Measurements from ENCODE around the gene CACUL1.

DNA sequence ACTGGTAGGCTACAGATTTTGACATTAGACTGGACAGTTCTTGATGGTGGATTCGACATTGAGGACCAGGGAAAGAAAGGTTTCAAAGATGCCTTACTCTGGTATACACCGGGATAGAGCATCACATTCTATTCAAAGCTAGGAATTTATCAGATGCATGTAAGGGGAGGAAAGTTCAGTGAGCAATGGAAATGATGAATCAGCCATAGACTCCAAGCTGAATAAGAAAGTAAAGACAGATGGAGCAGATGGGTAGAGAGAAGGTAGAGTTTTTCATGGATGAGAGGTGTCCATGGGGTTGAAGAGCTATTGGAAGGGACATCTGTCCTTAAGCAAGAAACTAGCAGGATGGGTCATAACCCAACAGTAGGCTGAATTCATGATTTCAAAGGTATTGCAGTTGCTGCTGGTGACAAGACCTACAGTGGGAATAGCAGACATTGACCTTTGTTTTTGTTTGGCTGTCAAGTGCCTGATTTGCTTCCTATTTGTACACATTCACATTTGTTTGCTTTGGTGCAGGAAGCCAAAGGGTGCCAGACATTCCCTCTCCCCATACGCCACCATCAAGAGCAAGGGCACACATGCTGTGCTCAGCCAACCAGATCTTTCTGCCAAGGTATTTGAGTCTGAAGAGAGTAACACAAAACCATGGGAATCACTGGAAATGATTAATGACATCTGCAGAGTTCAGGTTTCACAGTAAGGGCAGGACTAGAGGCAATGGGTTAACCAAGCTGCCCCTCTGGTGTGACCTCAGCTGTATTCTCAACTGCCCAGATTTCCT lies 8.6 kb upstream of the CACUL1 start:
- no peak for TF ChIP-seq CTCF (IDR thresholded peaks at IDR 0.05)
- TF ChIP-seq POLR2A (IDR thresholded peaks at IDR 0.05) = no peak
